ENCODE measurements around the gene ALOX5. TPM values are rescaled to one million over a fixed set of nuclear protein-coding genes. Genes with fewer than 3 reads are reported as not detected.

Gene ALOX5
- total and polyA plus RNA-seq, 7 donors = 1.6 to 3.1 (median 2.0) TPM

DNA sequence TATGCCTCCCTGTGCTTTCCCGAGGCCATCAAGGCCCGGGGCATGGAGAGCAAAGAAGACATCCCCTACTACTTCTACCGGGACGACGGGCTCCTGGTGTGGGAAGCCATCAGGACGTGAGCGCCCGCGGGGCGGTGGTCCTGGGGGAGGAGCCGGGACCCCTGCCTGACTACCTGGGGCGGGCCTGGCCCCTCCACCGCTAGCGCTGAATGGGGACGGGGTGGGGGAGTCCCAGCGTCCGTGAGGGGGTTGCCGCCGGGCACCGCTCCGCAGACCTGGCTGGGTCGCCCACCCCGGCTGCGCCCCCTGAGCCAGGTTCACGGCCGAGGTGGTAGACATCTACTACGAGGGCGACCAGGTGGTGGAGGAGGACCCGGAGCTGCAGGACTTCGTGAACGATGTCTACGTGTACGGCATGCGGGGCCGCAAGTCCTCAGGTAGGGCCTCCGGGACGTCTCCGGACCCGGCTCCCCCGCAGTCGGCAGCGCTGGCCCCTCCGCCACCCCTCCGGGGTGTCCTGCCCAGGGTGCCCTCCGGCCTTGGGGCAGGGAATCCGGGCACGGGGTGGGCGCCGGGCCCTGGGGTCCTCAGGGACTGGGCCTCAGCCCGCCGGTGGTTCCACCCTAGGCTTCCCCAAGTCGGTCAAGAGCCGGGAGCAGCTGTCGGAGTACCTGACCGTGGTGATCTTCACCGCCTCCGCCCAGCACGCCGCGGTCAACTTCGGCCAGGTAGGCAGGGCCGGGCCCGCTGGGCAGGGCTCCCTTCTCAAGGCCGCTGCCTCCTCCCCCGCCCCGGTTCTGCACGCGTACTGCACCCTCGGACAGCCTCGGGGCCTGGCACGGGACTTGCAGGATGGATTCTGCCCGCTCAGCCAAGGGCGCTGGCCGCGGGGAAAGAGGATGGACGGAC, 69.3 kb downstream of the ALOX5 start:
- TF ChIP-seq CTCF (IDR thresholded peaks at IDR 0.05) = no peak
- Histone ChIP-seq H3K27me3 (ENCODE audit: insufficient read depth in 3 of 3, low read length in 2 of 3) (no peaks in the 10 kb centered on the region), H3K36me3 (ENCODE audit: insufficient read depth in 1 of 2, low read depth in 1 of 2) (no peaks in the 10 kb centered on the region), H3K9me3 (no peaks in the 10 kb centered on the region), H3K4me3 (no peak overlapping the region), H3K27ac (no peak overlapping the region), H3K4me1 (peaks cover 12% of the 10 kb centered on the region)
- no peak for ATAC-seq
- DNase-seq = no peak
- intact Hi-C loops (cut with DNase I) = no loop called here
- 95 to 97% (median 96%) methylated on average over 71 to 76 of the region's 76 CpGs for WGBS, 3 donors

DNA sequence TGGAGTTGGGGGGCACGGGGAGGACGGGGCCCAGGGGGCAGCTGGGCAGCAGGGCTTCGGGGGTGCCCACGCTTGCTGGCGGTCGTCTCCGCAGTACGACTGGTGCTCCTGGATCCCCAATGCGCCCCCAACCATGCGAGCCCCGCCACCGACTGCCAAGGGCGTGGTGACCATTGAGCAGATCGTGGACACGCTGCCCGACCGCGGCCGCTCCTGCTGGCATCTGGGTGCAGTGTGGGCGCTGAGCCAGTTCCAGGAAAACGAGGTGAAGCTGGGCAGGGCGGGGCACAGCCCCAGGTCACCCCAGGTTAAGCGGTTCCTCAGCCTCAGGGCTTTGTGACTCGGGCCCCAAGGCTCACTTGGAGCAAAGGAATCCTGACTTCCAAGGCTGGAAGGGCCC, 70.0 kb downstream of the ALOX5 start:
- DNase-seq = no peak
- intact Hi-C loops (cut with DNase I) = no loop called here

GRCh38 chr10:45444976-45445898, 71.2 kb downstream of the ALOX5 start:
- no peak for TF ChIP-seq CTCF (IDR thresholded peaks at IDR 0.05)
- DNase-seq = peak; percentile 47 to 82
- Histone ChIP-seq H3K4me1 (peaks cover 12% of the 10 kb centered on the region), H3K27ac (peak overlapping the region; percentile 65), H3K36me3 (ENCODE audit: insufficient read depth in 1 of 2, low read depth in 1 of 2) (no peaks in the 10 kb centered on the region), H3K27me3 (ENCODE audit: insufficient read depth in 3 of 3, low read length in 2 of 3) (no peaks in the 10 kb centered on the region), H3K9me3 (no peaks in the 10 kb centered on the region), H3K4me3 (no peak overlapping the region)
- intact Hi-C loops (cut with DNase I) = no loop called here
- 41 to 50% (median 43%) methylated on average over 19 of the region's 19 CpGs for WGBS, 3 donors
- peak; percentile 95 to 99 (median 98) for ATAC-seq

More for the DNA sequence above, 70.0 kb downstream of the ALOX5 start:
- H3K27ac ChIP-seq = no peak overlapping the region
- ATAC-seq = no peak
- H3K36me3 ChIP-seq (ENCODE audit: insufficient read depth in 1 of 2, low read depth in 1 of 2) = no peaks in the 10 kb centered on the region
- 87 to 91% (median 90%) methylated on average over 24 of the region's 24 CpGs for WGBS, 3 donors
- peaks cover 12% of the 10 kb centered on the region for H3K4me1 ChIP-seq
- H3K9me3 ChIP-seq = no peaks in the 10 kb centered on the region
- no peak for TF ChIP-seq CTCF (IDR thresholded peaks at IDR 0.05)
- no peak overlapping the region for H3K4me3 ChIP-seq
- no peaks in the 10 kb centered on the region for H3K27me3 ChIP-seq (ENCODE audit: insufficient read depth in 3 of 3, low read length in 2 of 3)

- no peak for ATAC-seq
- DNase-seq = no peak
- no peak overlapping the region for H3K27ac ChIP-seq
- 74 to 85% (median 75%) methylated on average over 7 of the region's 7 CpGs for WGBS, 3 donors
- intact Hi-C loops (cut with DNase I) = no loop called here
- H3K27me3 ChIP-seq (ENCODE audit: insufficient read depth in 3 of 3, low read length in 2 of 3) = no peaks in the 10 kb centered on the region
- TF ChIP-seq CTCF (IDR thresholded peaks at IDR 0.05) = no peak
- no peak overlapping the region for H3K4me3 ChIP-seq
- no peaks in the 10 kb centered on the region for H3K9me3 ChIP-seq
- no peaks in the 10 kb centered on the region for H3K36me3 ChIP-seq (ENCODE audit: insufficient read depth in 1 of 2, low read depth in 1 of 2)
- H3K4me1 ChIP-seq = peaks cover 12% of the 10 kb centered on the region
Measured at GRCh38 chr10:45446858-45447257, 72.8 kb downstream of the ALOX5 start.

All from psoas muscle (tissue), 8 donors.